HG02852 (cell line): ENCODE data around the gene FSTL3.

Experiments used
- ATAC-seq: cut with Tn5 transposase; IDR thresholded peaks from one replicate; pipeline ENCODE4 v1.9.1; 2021; ENCODE audit warnings: mild to moderate bottlenecking, moderate library complexity; ENCODE audit not compliant: unreplicated experiment

The FSTL3 gene

GRCh38 chr19:732148-733069 is 56.2 kb downstream of the FSTL3 start:
- ATAC-seq: no peak
